ELR (cell line): ENCODE data around the gene RASA3.

Experiments used
- DNase-seq: peaks from one replicate; pipeline ENCODE4 v3.0.0-alpha.2; 2015; ENCODE audit warnings: low read depth

The RASA3 gene

GRCh38 chr13:114019367-114019766, 113.1 kb downstream of the RASA3 start:
- DNase-seq, result peak; percentile 56

- no peak for DNase-seq
Observed at GRCh38 chr13:114018461-114019055, 113.9 kb downstream of the RASA3 start.

GRCh38 chr13:114017966-114018365, 114.5 kb downstream of the RASA3 start:
- DNase-seq, result no peak

- DNase-seq, result peak; percentile 55
Observed at GRCh38 chr13:114017028-114017630, 115.3 kb downstream of the RASA3 start.

- DNase-seq, result no peak
Observed at GRCh38 chr13:114016321-114017027, 115.9 kb downstream of the RASA3 start.

GRCh38 chr13:114015969-114016295, 116.5 kb downstream of the RASA3 start:
- no peak for DNase-seq

- no peak for DNase-seq
Observed at GRCh38 chr13:114015111-114015968, 117.1 kb downstream of the RASA3 start.

GRCh38 chr13:114013952-114014629, 118.3 kb downstream of the RASA3 start:
- no peak for DNase-seq

GRCh38 chr13:114013336-114013735, 119.1 kb downstream of the RASA3 start:
- DNase-seq, result no peak

- DNase-seq, result no peak
Observed at GRCh38 chr13:114012921-114013320, 119.5 kb downstream of the RASA3 start.

GRCh38 chr13:114012141-114012540, 120.3 kb downstream of the RASA3 start:
- DNase-seq, result no peak

- DNase-seq, result no peak
Observed at GRCh38 chr13:114011226-114011625, 121.2 kb downstream of the RASA3 start.

GRCh38 chr13:114010401-114011101, 121.9 kb downstream of the RASA3 start:
- no peak for DNase-seq

- DNase-seq, result no peak
Observed at GRCh38 chr13:114009590-114010400, 122.6 kb downstream of the RASA3 start.

- no peak for DNase-seq
Observed at GRCh38 chr13:114008964-114009589, 123.3 kb downstream of the RASA3 start.

- no peak for DNase-seq
Observed at GRCh38 chr13:114007566-114007965, 124.9 kb downstream of the RASA3 start.

GRCh38 chr13:114005206-114005724, 127.2 kb downstream of the RASA3 start:
- DNase-seq, result no peak

- peak; percentile 20 for DNase-seq
Observed at GRCh38 chr13:114004420-114005205, 127.8 kb downstream of the RASA3 start.

- no peak for DNase-seq
Observed at GRCh38 chr13:114002771-114003321, 129.6 kb downstream of the RASA3 start.
